H1 (cell line): ENCODE data around the gene DMPK. TPM values are rescaled to one million over a fixed set of nuclear protein-coding genes. Genes with fewer than 3 reads are reported as not detected.

Source experiments
- CTCF ChIA-PET: fragments of 300-600 bp; sonication (Branson Sonifier 250); formaldehyde crosslinking; loops from one replicate; lab custom pipeline; 2021; ENCODE audit not compliant: partially characterized antibody; lab: Charles Lee
- POLR2A ChIA-PET: fragments of 300-600 bp; sonication (Branson Sonifier 250); formaldehyde crosslinking; loops from one replicate; lab custom pipeline; 2021; ENCODE audit warnings: inconsistent platforms; ENCODE audit not compliant: partially characterized antibody; lab: Charles Lee
- DNase-seq, 2 experiments: peaks; one replicate each; pipeline versions ENCODE4 v3.0.0 to v3.0.0-alpha.2; 2010 to 2022; ENCODE audit warnings: low spot score in 2 of 2, low read depth in 1 of 2, mixed read lengths in 1 of 2
- FAIRE-seq: peaks from 2 replicates; lab custom pipeline; 2011; peaks lifted over from hg19 to GRCh38; lab: Jason Lieb, UNC
- H2AFZ ChIP-seq: 2 replicates; pipeline ENCODE4 v1.8.1; 2012; ENCODE audit warnings: low read length, inconsistent platforms
- H2AK5ac ChIP-seq: 2 replicates; pipeline ENCODE4 v1.6.1; 2013; ENCODE audit warnings: low read depth, low read length
- H2BK120ac ChIP-seq: replicated peaks from 2 replicates; pipeline ENCODE3; 2013; ENCODE audit warnings: low read depth, low read length, inconsistent platforms
- H2BK12ac ChIP-seq: 2 replicates; pipeline ENCODE4 v1.6.1; 2013; ENCODE audit warnings: low read depth, low read length
- H2BK15ac ChIP-seq: 2 replicates; pipeline ENCODE4 v1.6.1; 2013; ENCODE audit warnings: low read length
- H2BK20ac ChIP-seq: 2 replicates; pipeline ENCODE4 v1.6.1; 2013; ENCODE audit warnings: low read length
- H2BK5ac ChIP-seq: 2 replicates; pipeline ENCODE4 v1.6.1; 2013; ENCODE audit warnings: low read depth, low read length
- H3K14ac ChIP-seq: 2 replicates; pipeline ENCODE4 v1.6.1; 2013; ENCODE audit warnings: inconsistent platforms; ENCODE audit not compliant: insufficient read length
- H3K18ac ChIP-seq: 2 replicates; pipeline ENCODE4 v1.6.1; 2013; ENCODE audit warnings: low read length; ENCODE audit errors: extremely low read depth
- H3K23ac ChIP-seq: 2 replicates; pipeline ENCODE4 v1.6.1; 2013; ENCODE audit warnings: inconsistent platforms; ENCODE audit not compliant: insufficient read length
- H3K23me2 ChIP-seq: 2 replicates; pipeline ENCODE4 v1.6.1; 2013; ENCODE audit warnings: low read depth, low read length
- H3K27ac ChIP-seq: 2 replicates; pipeline ENCODE4 v1.6.1; 2011; ENCODE audit warnings: low read depth, low read length, inconsistent platforms
- H3K27me3 ChIP-seq, 4 experiments: replicated peaks in 1 of 4; 1 replicate in 1 of 4; 2 replicates in 3 of 4; pipeline versions ENCODE4 v1.6.1 to v1.8.1; 2011 to 2013; ENCODE audit warnings: low read length in 3 of 4, mild to moderate bottlenecking in 3 of 4, inconsistent platforms in 2 of 4, mixed read lengths in 2 of 4, moderate library complexity in 1 of 4; ENCODE audit not compliant: control insufficient read depth in 3 of 4, insufficient read depth in 3 of 4; ENCODE audit errors: extremely low read depth in 1 of 4
- H3K36me3 ChIP-seq, 4 experiments: 2 replicates each; pipeline versions ENCODE4 v1.6.1 to v1.8.1; 2011 to 2013; ENCODE audit warnings: mild to moderate bottlenecking in 4 of 4, low read length in 3 of 4, moderate library complexity in 2 of 4, control low read depth in 1 of 4, inconsistent platforms in 1 of 4; ENCODE audit not compliant: insufficient read depth in 4 of 4, control insufficient read depth in 2 of 4
- H3K4ac ChIP-seq: replicated peaks from 2 replicates; pipeline ENCODE3; 2013; ENCODE audit warnings: low read length, low read depth, mixed read lengths, inconsistent platforms; ENCODE audit not compliant: insufficient read length
- H3K4me1 ChIP-seq, 4 experiments: replicated peaks in 1 of 4; 1 replicate in 1 of 4; 2 replicates in 3 of 4; pipeline versions ENCODE4 v1.6.1 to v1.8.1; 2011 to 2013; ENCODE audit warnings: low read length in 3 of 4, inconsistent platforms in 2 of 4, mixed read lengths in 1 of 4; ENCODE audit not compliant: insufficient read depth in 4 of 4, control insufficient read depth in 3 of 4
- H3K4me2 ChIP-seq, 2 experiments: 2 replicates each; pipeline versions ENCODE4 v1.6.1 to v1.8.1; 2011 to 2013; ENCODE audit warnings: low read depth in 2 of 2, low read length in 2 of 2, control low read depth in 1 of 2, inconsistent platforms in 1 of 2, mild to moderate bottlenecking in 1 of 2; ENCODE audit not compliant: insufficient read depth in 1 of 2
- H3K4me3 ChIP-seq, 4 experiments: fragments of 200-600, 300-600 bp in 1 of 4; sonication (generic), shearing (Covaris generic), sonication (Bioruptor Twin) in 1 of 4; 2 replicates each; pipeline versions ENCODE4 v1.5.1 to v1.8.1; 2011 to 2016; ENCODE audit warnings: low read length in 4 of 4, low read depth in 3 of 4, control low read depth in 2 of 4, inconsistent platforms in 2 of 4, mild to moderate bottlenecking in 2 of 4, mixed read lengths in 1 of 4, moderate library complexity in 1 of 4; ENCODE audit not compliant: insufficient read depth in 2 of 4; ENCODE audit errors: extremely low read depth in 1 of 4
- H3K56ac ChIP-seq: replicated peaks from 2 replicates; pipeline ENCODE3; 2013; ENCODE audit warnings: low read depth, mild to moderate bottlenecking, mixed read lengths, low read length, inconsistent platforms; ENCODE audit not compliant: insufficient read length
- H3K79me1 ChIP-seq: 2 replicates; pipeline ENCODE4 v1.6.1; 2013; ENCODE audit warnings: low read depth, low read length, control low read depth
- H3K79me2 ChIP-seq, 2 experiments: 2 replicates each; pipeline versions ENCODE4 v1.6.1 to v1.8.1; 2012 to 2013; ENCODE audit warnings: low read length in 2 of 2, mild to moderate bottlenecking in 2 of 2, inconsistent platforms in 1 of 2; ENCODE audit not compliant: insufficient read depth in 2 of 2, control insufficient read depth in 1 of 2
- H3K9ac ChIP-seq, 4 experiments: replicated peaks in 1 of 4; 1 replicate in 1 of 4; 2 replicates in 3 of 4; pipeline versions ENCODE4 v1.6.1 to v1.8.1; 2011 to 2013; ENCODE audit warnings: low read depth in 3 of 4, low read length in 3 of 4, control low read depth in 2 of 4, mild to moderate bottlenecking in 2 of 4, moderate library complexity in 2 of 4, inconsistent platforms in 1 of 4; ENCODE audit errors: extremely low read depth in 1 of 4
- H3K9me3 ChIP-seq, 2 experiments: 2 replicates each; pipeline versions ENCODE4 v1.6.1 to v1.8.1; 2012 to 2013; ENCODE audit warnings: mild to moderate bottlenecking in 2 of 2, moderate library complexity in 2 of 2, control low read depth in 1 of 2, inconsistent platforms in 1 of 2, low read depth in 1 of 2, low read length in 1 of 2, mixed read lengths in 1 of 2; ENCODE audit not compliant: insufficient read depth in 2 of 2
- H4K20me1 ChIP-seq, 2 experiments: replicated peaks in 1 of 2; 2 replicates each; pipeline versions ENCODE3 to v1.8.1; 2011 to 2013; ENCODE audit warnings: inconsistent platforms in 2 of 2, low read length in 2 of 2, mild to moderate bottlenecking in 1 of 2; ENCODE audit not compliant: insufficient read depth in 2 of 2, control insufficient read depth in 1 of 2
- H4K5ac ChIP-seq: 2 replicates; pipeline ENCODE4 v1.6.1; 2013; ENCODE audit warnings: low read length, low read depth, mixed read lengths, inconsistent platforms; ENCODE audit not compliant: insufficient read length
- H4K8ac ChIP-seq: 2 replicates; pipeline ENCODE4 v1.8.0; 2013; ENCODE audit warnings: mild to moderate bottlenecking, moderate library complexity, low read length, inconsistent platforms; ENCODE audit not compliant: insufficient read depth; ENCODE audit errors: extremely low read depth
- H4K91ac ChIP-seq: replicated peaks from 2 replicates; pipeline ENCODE3; 2013; ENCODE audit warnings: low read length, mixed read lengths, inconsistent platforms; ENCODE audit not compliant: insufficient read length
- CHD1 ChIP-seq: IDR thresholded peaks from 2 replicates; pipeline ENCODE4 v1.6.1; 2012; ENCODE audit warnings: low read depth, low read length, improper control_type of control experiment
- CREB1 ChIP-seq: IDR thresholded peaks from 2 replicates; pipeline ENCODE4 v1.6.1; 2012; ENCODE audit warnings: inconsistent platforms
- GABPA ChIP-seq: IDR thresholded peaks from 2 replicates; pipeline ENCODE4 v1.6.1; 2011; ENCODE audit warnings: mild to moderate bottlenecking, low read length, moderate library complexity, borderline replicate concordance; ENCODE audit not compliant: insufficient read depth
- GTF2F1 ChIP-seq: IDR thresholded peaks from 2 replicates; pipeline ENCODE4 v1.6.1; 2012; ENCODE audit warnings: low read depth, low read length, improper control_type of control experiment, borderline replicate concordance
- HDAC6 ChIP-seq: IDR thresholded peaks from one replicate; pipeline ENCODE4 v1.7.1; 2012; ENCODE audit warnings: low read depth, mild to moderate bottlenecking, inconsistent platforms, low read length, moderate library complexity
- POLR2A ChIP-seq, 2 experiments: IDR thresholded peaks; 1 replicate in 1 of 2; 2 replicates in 1 of 2; pipeline ENCODE4 v1.6.1; 2011; ENCODE audit warnings: low read depth in 2 of 2, low read length in 2 of 2, mild to moderate bottlenecking in 2 of 2; ENCODE audit errors: control extremely low read depth in 1 of 2
- POLR2AphosphoS5 ChIP-seq: IDR thresholded peaks from 2 replicates; pipeline ENCODE4 v1.6.1; 2011; ENCODE audit warnings: low read depth, low read length
- POU5F1 ChIP-seq: IDR thresholded peaks from 2 replicates; pipeline ENCODE4 v1.6.1; 2011; ENCODE audit warnings: low read depth, mild to moderate bottlenecking, low read length, moderate library complexity
- SP4 ChIP-seq: IDR thresholded peaks from 2 replicates; pipeline ENCODE4 v1.6.1; 2012; ENCODE audit warnings: low read length, inconsistent platforms
- SUZ12 ChIP-seq: fragments of 200-600 bp; sonication (generic); IDR thresholded peaks from 2 replicates; pipeline ENCODE4 v1.6.1; 2012; ENCODE audit warnings: mild to moderate bottlenecking, inconsistent platforms, low read length, moderate library complexity, mixed read lengths
- WGBS, 2 experiments: shearing (Covaris generic) in 1 of 2; methylation state at CpG; one replicate each; pipeline versions ENCODE4 v1.1.6 to v1.1.7; 2013 to 2015; ENCODE audit warnings: low lambda C conversion rate in 2 of 2, mixed read lengths in 2 of 2, inconsistent platforms in 1 of 2, low coverage in 1 of 2, missing lambda C conversion rate in 1 of 2; ENCODE audit not compliant: insufficient replicate concordance in 2 of 2, insufficient coverage in 1 of 2, insufficient read length in 1 of 2; ENCODE audit errors: extremely low coverage in 1 of 2, missing lambda C conversion rate in 1 of 2; 5-methylcytosine and 5-hydroxymethylcytosine counted together
- polyA plus RNA-seq, 7 experiments: library from polyadenylated mRNA; depleted of rRNA in 3 of 7; stranded (reverse) in 5 of 7; unstranded in 2 of 7; fragments of >200 nt in 5 of 7; fragments of 200-250 nt in 2 of 7; gene quantifications; 1 replicate in 5 of 7; 2 replicates in 1 of 7; 4 replicates in 1 of 7; pipeline versions ENCODE4 v1.2.1 to v1.2.3, GENCODE V29; 2011 to 2013; ENCODE audit warnings: missing spikeins in 2 of 7, mixed read lengths in 2 of 7
- total RNA-seq: library from RNA; stranded (reverse); fragmentation: NEBNext Ultra II Directional; extraction: Animal tissue kit (Norgen Biotek cat#: 25700); gene quantifications from 2 replicates; pipeline ENCODE4 v1.2.1, GENCODE V29; 2021
- TF ChIP-seq, protein P1 (sequence below): IDR thresholded peaks from 2 replicates; pipeline ENCODE4 v1.6.1; 2012; ENCODE audit warnings: inconsistent platforms

DMPK gene
- total and polyA plus RNA-seq, 2 of the 8 experiments (the other 6 are each of a cell fraction or from before 2014, with no cell fraction given): 13.7 to 27.4 TPM

- no peaks in the 10 kb centered on the region for H3K9me3 ChIP-seq
- H3K79me1 ChIP-seq: no peaks in the 10 kb centered on the region
- H3K23ac ChIP-seq: no peak overlapping the region
- no peak overlapping the region for H3K4ac ChIP-seq
- peak overlapping the region; percentile 44 to 83 (median 78) for H3K4me3 ChIP-seq
- no peak overlapping the region for H2AK5ac ChIP-seq
- peak overlapping the region; percentile 78; the same call in 1 of the 2 replicates for H3K27ac ChIP-seq
- peak overlapping the region; percentile 88 for H3K18ac ChIP-seq
- peak overlapping the region; percentile 61; the same call in 1 of the 2 replicates for H2BK15ac ChIP-seq
- peak overlapping the region; percentile 68; the same call in 1 of the 2 replicates for H4K8ac ChIP-seq
- no peak overlapping the region for H3K14ac ChIP-seq
- H3K9ac ChIP-seq: peak overlapping the region; percentile 51 to 83 (median 78)
- H3K4me1 ChIP-seq: peaks cover 0 to 21% (median 17%) of the 10 kb centered on the region in 4 experiments; a peak in 6 of 7 replicates
- POLR2A ChIA-PET: interaction anchor here (0.6 to 16.2 kb wide), 21 partner anchors 9 to 813 kb away, joined by 3 to 284 read pairs (median 6); partner anchors contain the start of genes DMPK, DMWD, FBXO46 and MEIOSIN
- no peak overlapping the region for H4K91ac ChIP-seq
- 2% methylated on average over 31 of the region's 79 CpGs; no CpG with 5 or more reads in 1 of the 2 experiments for whole genome bisulfite sequencing, 2 experiments
- FAIRE-seq: peak; percentile 68
- no peaks in the 10 kb centered on the region for H3K79me2 ChIP-seq
- peak overlapping the region; percentile 75 for H2BK5ac ChIP-seq
- 0 out of 2 replicates have a peak overlapping the region, but pooled peaks have one; percentile 9 for H2BK12ac ChIP-seq
- H3K56ac ChIP-seq: peak overlapping the region; percentile 72
- peak; percentile 95 to 96 for DNase-seq
- H2AFZ ChIP-seq: no peak overlapping the region
- H3K36me3 ChIP-seq: peaks cover 0 to 2% (median 0%) of the 10 kb centered on the region in 4 experiments; a peak in 2 of 8 replicates
- CTCF ChIA-PET: interaction anchor here (0.6 to 6.7 kb wide), 21 partner anchors 11 to 137 kb away, joined by 3 to 55 read pairs (median 4); partner anchors contain the start of genes DMPK, FBXO46, QPCTL and RSPH6A
- peak overlapping the region; percentile 77 for H4K5ac ChIP-seq
- peak overlapping the region; percentile 61 to 99 for H3K4me2 ChIP-seq
- peaks cover 0 to 3% of the 10 kb centered on the region in 2 experiments for H4K20me1 ChIP-seq
- no peak overlapping the region for H2BK20ac ChIP-seq
- no peaks in the 10 kb centered on the region for H3K27me3 ChIP-seq
- H3K23me2 ChIP-seq: peaks cover 28% of the 10 kb centered on the region
- H2BK120ac ChIP-seq: no peak overlapping the region
- no peak for TF ChIP-seq SUZ12
- no peak for TF ChIP-seq GTF2F1
- no peak for TF ChIP-seq CHD1
- peak; percentile 61; the same call in 1 of the 2 replicates for TF ChIP-seq CREB1
- peak; percentile 67; the same call in 1 of the 2 replicates for TF ChIP-seq SP4
- TF ChIP-seq POLR2A (IDR thresholded peaks at IDR 0.05; ENCODE audit: control extremely low read depth in 1 of 2, low read depth in 2 of 2, low read length in 2 of 2): peak; percentile 75 to 85
- TF ChIP-seq, protein P1, sequence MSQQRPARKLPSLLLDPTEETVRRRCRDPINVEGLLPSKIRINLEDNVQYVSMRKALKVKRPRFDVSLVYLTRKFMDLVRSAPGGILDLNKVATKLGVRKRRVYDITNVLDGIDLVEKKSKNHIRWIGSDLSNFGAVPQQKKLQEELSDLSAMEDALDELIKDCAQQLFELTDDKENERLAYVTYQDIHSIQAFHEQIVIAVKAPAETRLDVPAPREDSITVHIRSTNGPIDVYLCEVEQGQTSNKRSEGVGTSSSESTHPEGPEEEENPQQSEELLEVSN: no peak
- no peak for TF ChIP-seq HDAC6
- TF ChIP-seq GABPA: no peak
- TF ChIP-seq POU5F1: no peak
- TF ChIP-seq POLR2AphosphoS5: peak; percentile 86
Observed at GRCh38 chr19:45770192-45771101, 11.8 kb downstream of the DMPK start.
